ENCODE measurements around the gene HECTD4. TPM values are rescaled to one million over a fixed set of nuclear protein-coding genes. Genes with fewer than 3 reads are reported as not detected.

HECTD4 gene
- total RNA-seq, 1 donor from 2014 or later = 113 TPM

DNA sequence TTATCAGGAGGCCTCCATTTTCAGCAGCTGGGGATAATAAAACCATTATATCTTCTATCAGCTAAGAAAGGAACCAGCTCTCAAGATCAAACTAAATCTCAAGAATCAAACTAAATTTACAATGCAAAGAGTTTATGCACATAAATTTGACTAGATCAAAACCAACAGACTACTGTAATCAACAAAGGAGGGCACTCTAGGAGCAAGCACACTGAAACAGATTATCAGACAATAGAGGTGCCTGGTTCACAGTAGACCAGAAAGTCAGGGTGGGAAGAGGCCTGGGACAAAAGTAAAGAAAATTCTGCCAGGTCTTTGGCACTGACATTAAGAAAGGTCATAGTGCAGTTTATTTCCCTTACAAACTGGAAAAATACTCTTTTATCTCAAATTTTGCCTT is 61.0 kb downstream of the HECTD4 start:
- DNase-seq = no peak

DNA sequence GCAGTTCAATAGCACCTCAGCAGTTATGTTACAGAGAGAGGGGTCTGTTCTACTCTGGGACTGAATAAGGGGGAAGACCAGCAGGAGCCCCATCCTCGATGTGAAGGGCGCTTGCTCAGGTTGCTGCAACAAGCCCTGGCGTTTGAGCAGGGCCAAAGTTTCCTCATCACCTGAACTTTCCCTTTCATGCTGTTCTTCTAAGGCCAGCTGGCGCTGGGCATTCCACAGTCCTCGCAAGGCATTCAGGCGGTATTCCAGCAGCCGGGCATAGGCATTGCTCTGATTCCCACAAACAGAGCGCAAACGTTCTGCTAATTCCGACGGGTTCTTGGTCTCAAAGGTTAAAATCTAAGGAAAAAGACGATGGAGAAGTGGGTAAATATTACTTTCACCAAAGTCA is 62.8 kb downstream of the HECTD4 start:
- DNase-seq = no peak

DNA sequence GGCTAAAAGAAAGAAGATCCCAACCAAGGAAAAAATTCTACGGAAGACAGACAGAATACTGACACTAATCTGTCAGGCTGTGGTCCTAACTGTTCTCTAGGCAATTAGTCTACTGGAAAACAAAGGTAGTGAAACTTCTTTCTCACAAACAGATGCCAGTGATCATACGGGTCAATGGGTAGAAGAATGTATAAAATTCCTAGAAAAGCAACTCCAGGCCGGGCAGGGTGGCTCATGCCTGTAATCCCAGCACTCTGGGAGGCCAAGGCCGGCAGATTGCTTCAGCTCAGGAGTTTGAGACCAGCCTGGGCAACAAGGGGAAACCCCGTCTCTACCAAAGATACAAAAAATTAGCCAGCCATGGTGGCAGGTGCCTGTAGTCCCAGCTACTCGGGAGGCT is 64.8 kb downstream of the HECTD4 start:
- no peak for DNase-seq

DNA sequence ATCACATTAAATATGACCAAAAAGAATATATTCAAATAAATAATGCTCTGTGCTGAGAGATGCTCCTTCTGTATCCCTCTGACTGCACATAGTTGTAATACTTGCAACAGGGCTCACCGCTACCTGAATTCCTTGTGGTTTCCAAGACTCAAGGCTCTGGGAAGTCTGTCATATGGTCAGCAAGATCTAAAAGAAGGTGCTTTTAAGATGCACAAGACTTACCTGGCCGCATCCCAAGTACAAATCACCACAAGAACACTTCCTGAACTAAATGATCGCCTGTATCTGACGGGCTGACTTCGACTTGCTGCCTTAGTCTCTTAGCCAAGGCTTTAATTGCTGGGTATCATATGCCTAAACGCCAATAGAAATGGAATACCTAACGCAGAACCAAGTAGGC is 67.2 kb downstream of the HECTD4 start:
- no peak for DNase-seq

DNA sequence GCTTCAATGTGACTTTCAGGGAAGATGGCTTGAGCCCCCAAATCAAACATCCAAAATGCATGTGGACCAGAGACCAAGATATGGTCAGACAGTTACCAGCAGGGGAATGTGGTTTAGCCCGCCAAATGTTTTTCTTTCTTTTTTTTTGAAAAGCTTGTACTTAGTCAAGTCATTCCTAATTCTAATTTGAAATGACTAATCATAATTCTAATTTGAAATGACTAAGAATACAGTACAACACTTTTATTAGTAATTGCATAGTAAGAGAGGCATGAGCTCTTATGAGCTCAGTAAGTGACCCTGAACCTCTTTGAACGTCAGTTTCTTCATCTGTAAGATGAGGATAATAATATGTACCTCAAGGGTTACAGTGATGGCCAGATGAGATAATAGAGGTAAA is 72.4 kb downstream of the HECTD4 start:
- DNase-seq = no peak

DNA sequence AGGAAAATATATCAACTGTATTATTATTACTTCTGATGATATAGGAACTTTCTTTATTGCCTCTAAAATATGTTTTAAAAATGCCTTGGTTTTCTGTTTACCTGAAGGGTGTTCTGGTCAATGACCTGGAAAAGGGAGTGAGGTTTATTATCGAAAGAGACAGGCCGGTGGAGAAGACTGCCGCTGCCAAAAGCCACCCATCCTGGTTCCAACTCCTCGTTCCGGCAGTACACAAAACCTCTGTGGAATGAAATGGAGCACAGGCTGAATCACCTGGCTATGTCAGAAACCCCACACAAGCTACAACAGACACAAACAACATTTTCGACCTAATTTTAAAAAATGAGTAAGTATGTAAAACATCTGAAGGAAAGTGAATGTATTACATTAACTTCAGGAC is 73.6 kb downstream of the HECTD4 start:
- DNase-seq = no peak

DNA sequence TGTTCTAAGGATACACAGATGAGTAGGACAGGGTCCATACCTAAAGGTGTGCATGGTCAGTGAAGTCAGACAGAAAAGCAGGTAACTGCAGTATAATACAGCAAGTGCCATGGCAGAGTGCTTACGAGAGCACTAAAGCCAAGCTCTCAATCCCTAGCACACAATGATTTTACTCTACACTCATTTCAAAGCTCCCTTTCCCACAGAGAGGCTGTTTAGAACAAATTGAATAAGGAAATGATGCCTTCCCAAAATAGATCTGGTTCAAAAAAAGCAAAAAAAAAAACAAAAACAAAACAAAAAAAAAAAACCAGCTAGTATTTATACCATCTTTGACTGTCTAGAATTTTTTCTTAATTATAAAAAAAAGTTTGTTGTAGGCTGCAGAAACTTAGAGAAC is 74.1 kb downstream of the HECTD4 start:
- no peak for DNase-seq

DNA sequence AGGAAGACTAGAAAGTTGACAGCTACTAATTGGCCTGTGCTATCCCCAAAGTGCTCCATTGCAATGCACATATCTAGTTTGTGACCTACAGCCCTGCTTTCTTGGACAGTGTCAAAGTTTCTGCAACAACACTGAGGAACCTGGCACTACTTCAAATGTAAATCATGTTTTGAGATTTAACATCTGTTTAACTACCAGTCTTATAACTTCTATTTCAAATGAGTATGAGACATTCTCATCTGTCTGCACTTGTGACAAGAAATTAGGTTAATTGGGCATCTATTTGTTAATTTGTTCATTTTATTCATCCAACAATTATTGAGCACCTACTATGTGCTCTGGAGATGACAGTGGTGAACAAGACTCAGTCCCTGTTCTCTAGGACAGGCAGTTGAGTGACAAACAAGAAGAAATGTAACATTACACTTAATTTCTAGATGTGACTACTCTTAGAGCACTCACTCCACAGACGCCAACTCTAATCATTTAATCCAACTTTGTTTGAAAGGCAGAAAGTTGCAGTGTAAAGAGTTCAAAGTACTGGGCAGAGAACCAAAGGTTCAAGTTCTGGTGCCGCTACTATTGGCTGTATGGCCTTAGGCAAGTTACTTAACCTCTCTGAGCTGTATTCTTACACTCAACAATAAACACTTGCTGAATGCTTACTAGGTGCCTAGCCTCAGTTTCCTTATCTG is 74.8 kb downstream of the HECTD4 start:
- no peak for DNase-seq

DNA sequence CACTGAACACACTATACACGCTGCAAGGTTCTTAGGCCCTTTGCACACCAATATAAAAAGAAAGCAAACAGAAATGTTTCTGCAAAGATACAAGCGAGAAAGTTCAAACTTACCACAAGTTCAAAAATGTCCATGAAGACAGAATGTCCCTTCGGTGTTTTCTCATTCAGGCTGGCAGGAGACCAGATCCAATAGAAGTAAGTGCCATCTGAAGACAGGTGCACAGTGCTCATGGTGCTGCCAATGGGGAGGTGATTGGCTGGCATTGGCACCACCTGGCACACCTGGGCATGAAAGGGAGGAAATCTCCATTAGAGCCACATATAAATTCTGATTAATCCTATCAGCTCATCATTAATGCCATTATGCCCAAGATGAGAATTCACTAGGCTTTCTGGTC is 76.3 kb downstream of the HECTD4 start:
- no peak for DNase-seq

DNA sequence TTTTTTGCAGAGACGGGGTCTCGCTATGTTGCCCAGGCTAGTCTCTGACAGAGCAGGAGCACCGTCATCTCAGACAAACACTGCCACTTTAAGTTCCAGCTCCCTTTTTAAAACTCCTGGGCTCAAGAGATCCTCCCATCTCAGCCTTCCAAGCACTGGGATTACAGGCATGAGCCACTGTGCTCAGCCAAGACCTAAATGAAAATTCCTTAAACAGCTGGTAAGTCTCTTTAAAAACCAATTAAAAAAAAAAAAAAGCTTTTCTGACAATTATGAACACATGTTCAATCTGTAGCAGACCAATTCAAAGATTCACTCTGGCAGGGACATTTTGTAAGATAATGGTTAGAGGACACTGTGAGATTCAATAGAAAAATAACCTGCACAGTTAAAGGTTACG is 77.8 kb downstream of the HECTD4 start:
- DNase-seq = no peak

DNA sequence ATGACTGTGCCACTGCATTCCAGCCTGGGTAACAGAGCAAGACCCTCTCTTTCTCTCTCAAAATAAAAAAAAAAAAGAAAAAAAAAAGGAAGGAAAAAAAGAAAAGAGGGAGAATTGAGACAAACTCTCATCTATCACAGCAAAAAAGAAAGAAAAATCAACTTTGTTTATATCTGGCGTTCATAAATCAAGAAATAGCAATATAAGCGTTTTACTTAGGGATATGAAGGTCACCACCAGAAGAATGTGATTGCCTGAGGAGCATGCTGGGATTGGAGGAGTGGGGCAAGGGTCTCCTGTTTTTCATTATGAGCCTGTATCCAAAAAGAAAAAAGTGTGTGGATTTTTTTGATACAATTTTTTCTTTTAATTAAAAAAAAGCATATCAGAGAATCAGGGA is 78.4 kb downstream of the HECTD4 start:
- DNase-seq = no peak

DNA sequence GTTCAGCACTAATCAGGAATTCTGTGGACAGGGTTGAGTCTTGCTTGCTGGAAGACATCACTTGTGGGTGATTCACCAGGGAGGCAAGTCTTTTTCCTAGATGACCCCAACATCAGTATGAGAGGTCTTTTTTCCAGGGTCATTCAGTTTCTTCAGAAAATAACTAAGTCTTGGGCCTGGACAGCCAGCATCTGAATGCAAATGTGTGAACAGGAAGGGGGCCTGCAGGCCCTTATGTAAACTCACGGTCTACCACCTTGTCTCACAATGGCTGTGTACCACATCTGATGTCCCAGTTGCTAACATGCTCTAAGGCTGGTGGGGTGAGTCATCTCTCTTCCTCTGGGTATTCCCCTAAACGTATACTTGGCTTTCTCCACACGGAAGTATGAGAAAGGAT is 79.2 kb downstream of the HECTD4 start:
- DNase-seq = no peak

DNA sequence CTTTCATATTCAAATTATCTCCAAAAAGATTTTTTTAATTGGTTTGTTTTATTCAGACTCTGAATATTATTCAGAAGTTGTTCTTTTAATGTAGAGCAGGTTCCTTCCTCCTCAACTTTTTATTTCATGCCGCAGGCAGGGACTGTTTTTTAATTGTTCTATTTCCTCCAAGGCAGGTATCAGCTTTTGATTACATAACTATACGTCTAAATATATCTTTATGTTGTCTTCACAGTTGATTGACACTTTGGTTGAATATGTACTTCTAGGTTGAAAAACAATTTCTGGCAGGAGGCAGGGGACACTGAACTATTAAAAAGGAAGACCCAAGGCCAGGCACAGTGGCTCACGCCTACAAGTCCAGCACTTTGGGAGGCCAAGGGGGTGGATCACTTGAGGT is 82.5 kb downstream of the HECTD4 start:
- DNase-seq = no peak

DNA sequence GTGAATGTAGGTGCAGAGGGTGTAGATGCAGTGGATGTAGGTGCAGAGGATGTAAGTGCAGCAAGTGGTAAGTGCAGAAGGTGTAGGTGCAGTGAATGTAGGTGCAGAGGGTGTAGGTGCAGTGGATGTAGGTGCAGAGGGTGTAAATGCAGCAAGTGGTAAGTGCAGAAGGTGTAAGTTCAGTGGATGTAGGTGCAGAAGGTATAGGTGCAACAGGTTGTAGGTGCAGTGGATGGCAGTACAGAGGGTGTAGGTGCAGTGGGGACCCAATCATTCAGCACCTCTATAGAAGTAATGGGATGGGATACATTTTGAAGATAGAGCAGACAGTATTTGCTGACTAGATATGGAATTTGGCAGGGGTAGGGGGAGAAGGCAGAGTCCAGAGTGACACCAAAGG is 85.0 kb downstream of the HECTD4 start:
- DNase-seq = no peak

DNA sequence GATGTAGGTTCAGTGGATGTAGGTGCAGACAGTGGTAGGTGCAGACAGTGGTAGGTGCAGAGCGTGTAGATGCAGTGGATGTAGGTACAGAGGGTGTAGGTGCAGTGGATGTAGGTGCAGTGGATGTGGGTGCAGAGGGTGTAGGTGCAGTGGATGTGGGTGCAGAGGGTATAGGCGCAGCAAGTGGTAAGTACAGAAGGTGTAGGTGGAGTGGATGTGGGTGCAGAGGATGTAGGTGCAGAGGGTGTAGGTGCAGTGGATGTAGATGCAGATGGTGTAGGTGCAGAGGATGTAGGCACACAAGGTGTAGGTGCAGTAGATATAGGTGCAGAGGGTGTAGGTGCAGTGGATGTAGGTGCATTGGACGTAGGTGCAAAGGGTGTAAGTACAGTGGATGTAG is 86.0 kb downstream of the HECTD4 start:
- no peak for DNase-seq

DNA sequence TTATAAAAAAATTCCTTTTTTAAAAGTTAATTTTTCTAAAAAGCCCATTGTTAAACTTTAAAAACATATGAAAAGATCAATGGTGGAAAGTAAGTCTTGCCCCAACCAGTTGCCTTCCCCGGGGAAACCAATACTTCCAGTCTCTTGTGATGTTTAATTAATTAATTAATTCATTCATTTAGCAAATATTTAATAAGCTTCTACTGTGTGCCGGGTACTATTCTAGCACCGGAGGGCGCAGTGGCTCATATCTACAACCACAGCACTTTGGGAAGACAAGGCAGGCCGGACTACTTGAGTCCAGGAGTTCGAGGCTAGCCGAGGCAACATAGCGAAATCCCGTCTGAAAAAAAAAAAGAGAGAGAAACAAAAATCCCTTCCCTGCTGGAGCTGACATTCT is 87.4 kb downstream of the HECTD4 start:
- DNase-seq = no peak

DNA sequence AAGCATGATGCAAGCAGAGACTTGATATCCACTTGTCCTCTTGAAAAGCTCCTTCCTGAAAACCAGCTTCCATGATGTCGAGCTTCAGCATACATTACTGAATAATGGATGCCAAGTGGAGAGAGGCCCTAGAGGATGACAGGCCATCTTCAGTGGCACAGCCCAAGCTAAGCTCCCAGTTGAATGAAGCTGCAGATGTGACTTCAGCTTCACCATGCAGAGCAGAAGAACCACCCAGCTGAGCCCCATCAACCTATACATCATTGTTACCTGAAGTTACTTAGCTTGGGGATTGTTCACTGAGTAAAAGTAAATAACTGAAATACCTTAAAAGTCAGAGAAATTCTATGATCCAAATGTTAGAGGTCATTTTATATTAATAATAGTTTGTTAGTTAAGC is 93.6 kb downstream of the HECTD4 start:
- no peak for DNase-seq

DNA sequence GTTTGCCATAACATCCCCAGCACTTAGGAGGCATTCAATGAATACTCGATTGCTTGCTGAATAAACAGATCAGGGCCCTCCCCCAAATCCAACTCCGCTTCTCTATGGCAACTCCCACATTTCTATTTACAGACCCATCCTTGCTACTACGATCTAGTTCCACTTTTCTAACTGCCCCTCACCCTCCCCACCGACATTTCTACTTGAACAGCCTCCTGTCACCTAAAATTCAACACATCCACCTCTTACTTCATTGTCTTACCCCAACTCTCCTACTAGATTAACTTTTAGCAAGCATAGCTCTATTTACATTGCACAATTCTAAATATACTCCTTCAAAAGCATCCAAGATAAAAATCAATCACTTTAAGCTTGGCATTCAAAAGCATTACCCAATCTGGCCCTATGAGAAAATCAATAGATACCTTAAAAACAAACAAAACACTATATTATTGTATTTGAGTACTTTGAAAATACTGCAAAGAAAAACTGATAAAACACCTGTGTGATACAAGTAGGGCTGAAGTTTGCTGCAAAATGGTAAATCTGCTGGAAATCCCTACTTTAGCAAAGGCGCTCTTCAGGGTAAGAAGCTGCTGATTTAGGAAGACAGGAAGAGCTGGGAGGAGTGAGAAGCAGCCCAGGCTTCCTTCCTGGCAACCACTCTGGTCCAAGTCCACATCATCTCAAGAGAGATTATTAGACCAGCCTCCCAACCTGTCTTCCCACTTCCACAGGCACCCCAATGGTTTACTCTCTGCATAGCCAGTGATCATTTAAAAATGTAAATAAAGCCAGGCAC is 96.4 kb downstream of the HECTD4 start:
- no peak for DNase-seq

DNA sequence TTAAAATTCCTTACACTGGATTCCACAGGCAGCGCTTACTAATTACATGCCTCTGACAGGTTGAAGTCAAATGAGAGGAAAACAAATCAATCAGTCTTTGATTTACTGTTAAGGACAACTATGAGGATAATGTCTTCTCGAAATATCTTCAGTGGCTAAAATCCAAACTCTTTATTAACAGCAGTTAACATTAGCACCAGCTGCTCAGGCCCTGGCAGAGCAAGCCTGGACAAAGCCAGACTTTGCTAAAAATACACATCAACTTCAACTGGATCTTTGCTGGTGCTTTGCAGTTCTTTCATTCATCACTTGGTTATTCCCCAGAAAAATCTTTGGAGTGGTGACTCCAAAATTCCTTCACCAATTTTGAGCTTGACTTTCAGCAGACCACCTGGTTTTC is 98.7 kb downstream of the HECTD4 start:
- DNase-seq = no peak

DNA sequence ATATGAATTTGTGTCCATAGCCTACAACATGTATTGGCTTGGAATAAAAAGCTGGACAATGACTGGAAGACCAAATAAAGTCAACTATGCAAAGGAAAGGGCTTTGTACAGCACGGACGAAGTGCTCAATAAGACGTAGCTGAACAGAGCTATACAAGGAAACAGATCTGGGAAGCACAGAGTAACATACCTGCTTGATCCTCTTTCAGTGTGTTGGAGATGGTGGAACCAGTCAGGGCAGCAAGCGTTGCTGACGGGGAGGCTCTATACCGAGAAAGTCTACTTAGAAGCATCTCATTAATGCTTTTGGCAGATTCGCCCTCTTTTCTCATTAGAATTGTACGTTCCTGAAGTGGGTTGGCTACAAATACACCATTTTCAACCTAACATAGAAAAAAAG is 99.3 kb downstream of the HECTD4 start:
- no peak for DNase-seq

DNA sequence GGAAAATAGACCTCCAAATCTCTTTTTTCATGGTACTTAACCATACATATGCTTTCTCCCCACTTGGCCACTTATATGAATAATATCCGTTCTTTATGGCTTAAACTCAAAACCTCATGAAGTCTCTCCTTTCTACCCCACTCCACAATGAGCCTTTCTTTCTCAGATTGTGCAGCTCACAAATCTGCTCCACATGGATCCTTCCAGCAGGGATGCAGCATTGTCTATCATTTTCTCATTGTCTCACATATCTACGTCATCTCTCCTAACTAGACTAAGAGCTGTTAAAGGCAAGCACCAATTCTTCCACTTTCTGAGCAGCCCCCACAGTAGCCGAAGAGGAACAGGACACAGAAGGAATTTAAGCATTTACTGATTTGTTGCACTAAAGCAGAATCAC is 106.4 kb downstream of the HECTD4 start:
- no peak for DNase-seq

DNA sequence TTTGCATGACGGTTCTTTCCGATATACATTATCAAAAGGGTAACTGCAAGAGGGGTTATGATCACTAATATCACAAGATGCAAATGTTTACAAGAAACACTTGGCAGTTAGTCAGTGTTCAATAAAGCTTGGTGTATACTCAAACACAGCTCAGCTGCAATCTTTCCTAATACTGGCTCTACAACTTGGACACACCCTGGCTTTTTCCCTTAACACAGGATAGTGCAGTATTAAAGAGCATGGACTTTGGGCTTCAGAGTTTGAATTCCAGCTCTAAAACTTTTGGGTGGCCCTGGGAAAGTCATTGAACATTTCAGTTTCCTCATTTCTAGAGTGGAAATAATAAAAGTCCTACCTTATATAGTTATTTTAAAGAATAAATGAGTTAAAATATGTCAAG is 107.0 kb downstream of the HECTD4 start:
- no peak for DNase-seq

DNA sequence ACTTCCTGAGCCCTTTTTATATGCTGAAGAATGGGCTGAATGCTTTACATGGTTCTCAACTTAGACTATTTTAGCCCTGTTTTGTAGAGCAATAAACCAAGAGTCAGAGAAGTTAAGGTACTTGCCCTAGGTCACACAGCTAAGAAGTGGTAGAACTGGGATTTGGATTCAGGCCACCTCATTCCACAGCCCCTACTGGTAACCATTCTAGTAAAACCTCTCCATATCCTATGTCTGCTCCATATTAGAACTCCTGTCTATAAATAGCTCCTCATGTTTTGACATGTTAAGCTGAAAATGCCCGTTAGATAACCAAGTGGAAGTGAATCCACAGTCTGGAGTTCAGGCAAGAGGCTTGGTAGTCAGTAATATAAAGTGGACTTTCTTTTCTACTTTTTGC is 111.6 kb downstream of the HECTD4 start:
- no peak for DNase-seq

DNA sequence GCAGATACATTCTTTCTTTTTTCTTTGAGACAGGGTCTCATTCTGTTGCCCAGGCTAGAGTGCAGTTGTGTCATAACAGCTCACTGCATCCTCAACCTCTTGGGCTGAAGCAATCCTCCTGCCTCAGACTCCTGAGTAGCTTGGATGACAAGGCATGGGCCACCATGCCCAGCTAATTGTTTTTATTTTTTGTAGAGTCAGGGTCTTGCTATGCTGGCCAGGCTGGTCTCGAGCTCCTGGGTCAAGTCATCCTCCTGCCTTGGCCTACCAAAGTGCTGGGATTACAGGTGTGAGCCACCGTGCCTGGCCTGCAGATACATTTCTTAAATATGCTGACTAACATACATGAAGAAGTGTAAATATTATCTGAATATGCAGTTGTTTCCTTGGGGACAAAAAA is 115.8 kb downstream of the HECTD4 start:
- DNase-seq = no peak
